ENCODE data around the gene KIF7. TPM values are rescaled to one million over a fixed set of nuclear protein-coding genes. Genes with fewer than 3 reads are reported as not detected.

The KIF7 gene
- total and polyA plus RNA-seq, 2 experiments from 2014 or later, result 4.6 to 20.1 TPM

DNA sequence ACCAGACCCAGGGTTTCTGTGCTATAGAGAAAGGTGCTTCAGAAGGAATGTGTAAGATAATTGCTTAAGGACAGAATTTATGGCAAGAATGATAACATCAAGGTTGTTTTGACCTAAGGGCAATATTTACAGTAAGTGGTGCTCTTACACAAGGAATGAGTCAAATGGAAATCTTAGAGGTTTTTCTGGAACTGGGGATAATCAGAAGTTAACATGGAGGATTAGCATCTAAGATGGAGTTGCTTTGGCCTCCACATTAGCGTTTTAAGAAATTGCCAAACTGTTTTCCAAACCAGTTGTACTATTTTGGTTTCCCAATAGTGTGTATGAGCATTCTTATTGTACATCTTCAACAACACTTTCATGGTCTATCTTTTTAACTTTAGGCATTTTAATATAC, 38.4 kb upstream of the KIF7 start (continued):
- TF ChIP-seq EZH2phosphoT487 (IDR thresholded peaks at IDR 0.05; ENCODE audit: unreplicated experiment), result no peak
- no peak for TF ChIP-seq ZNF331 (CRISPR knock-in tag; IDR thresholded peaks at IDR 0.05; ENCODE audit: low read depth)
- TF ChIP-seq JUNB (IDR thresholded peaks at IDR 0.05; ENCODE audit: unreplicated experiment), result no peak
- TF ChIP-seq, protein P1, sequence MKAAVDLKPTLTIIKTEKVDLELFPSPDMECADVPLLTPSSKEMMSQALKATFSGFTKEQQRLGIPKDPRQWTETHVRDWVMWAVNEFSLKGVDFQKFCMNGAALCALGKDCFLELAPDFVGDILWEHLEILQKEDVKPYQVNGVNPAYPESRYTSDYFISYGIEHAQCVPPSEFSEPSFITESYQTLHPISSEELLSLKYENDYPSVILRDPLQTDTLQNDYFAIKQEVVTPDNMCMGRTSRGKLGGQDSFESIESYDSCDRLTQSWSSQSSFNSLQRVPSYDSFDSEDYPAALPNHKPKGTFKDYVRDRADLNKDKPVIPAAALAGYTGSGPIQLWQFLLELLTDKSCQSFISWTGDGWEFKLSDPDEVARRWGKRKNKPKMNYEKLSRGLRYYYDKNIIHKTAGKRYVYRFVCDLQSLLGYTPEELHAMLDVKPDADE (IDR thresholded peaks at IDR 0.05), result no peak
- no peak for TF ChIP-seq CREB1 (CRISPR knock-in tag; IDR thresholded peaks at IDR 0.05; ENCODE audit: low read depth)
- TF ChIP-seq POLR2AphosphoS5 (IDR thresholded peaks at IDR 0.05; ENCODE audit: low read depth), result no peak

DNA sequence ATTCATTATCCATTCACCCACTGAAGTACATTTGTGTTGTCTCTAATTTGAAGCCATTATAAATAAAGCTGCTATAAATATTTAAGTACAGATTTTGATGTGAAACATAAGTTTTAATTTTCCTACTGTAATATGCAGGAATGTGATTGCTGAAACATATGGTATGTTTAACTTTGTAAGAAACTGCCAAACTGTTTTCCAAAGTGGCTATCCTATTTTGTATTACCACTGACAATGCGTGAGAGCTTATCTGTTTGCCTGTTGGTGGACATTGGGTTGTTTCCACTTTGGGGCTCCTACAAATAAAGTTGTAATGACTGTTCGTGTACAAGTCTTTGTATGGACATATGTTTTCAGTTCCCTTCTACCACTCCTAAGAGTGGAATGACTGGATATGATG, 37.8 kb upstream of the KIF7 start:
- Mint-ChIP-seq H3K9me3 (no peaks in the 10 kb centered on the region), H3K4me1 (peaks cover 3% of the 10 kb centered on the region; the same call in 2 of the 3 replicates), H3K27ac (no peak overlapping the region), H3K36me3 (ENCODE audit: low read depth) (no peaks in the 10 kb centered on the region), H3K4me3 (no peak overlapping the region), H3K27me3 (ENCODE audit: insufficient read depth, low read depth, poor library complexity) (peaks cover 9% of the 10 kb centered on the region)
- Histone ChIP-seq H3K79me2 (replicated peaks; ENCODE audit: insufficient read depth) (no peaks in the 10 kb centered on the region), H3K4me2 (no peak overlapping the region), H3K36me3 (ENCODE audit: insufficient read depth) (no peaks in the 10 kb centered on the region), H4K20me1 (replicated peaks; ENCODE audit: insufficient read depth) (no peaks in the 10 kb centered on the region; the same call in 1 of the 2 replicates), H2AFZ (no peak overlapping the region), H3K4me3 (no peak overlapping the region), H3K27ac (ENCODE audit: low read depth) (no peak overlapping the region), H3K27me3 (ENCODE audit: insufficient read depth) (no peaks in the 10 kb centered on the region), H3K9me2 (ENCODE audit: insufficient read depth) (no peaks in the 10 kb centered on the region; the same call in 1 of the 2 replicates), H3K4me1 (ENCODE audit: insufficient read depth) (no peaks in the 10 kb centered on the region), H3F3A (replicated peaks; ENCODE audit: low read depth) (no peaks in the 10 kb centered on the region)
- TF ChIP-seq CREB1 (CRISPR knock-in tag; IDR thresholded peaks at IDR 0.05; ENCODE audit: low read depth) (no peak), ZNF331 (CRISPR knock-in tag; IDR thresholded peaks at IDR 0.05; ENCODE audit: low read depth) (no peak), NANOG (IDR thresholded peaks at IDR 0.05; ENCODE audit: borderline replicate concordance) (no peak)
- ATAC-seq (no peak), DNase-seq (ENCODE audit: low spot score) (no peak)

DNA sequence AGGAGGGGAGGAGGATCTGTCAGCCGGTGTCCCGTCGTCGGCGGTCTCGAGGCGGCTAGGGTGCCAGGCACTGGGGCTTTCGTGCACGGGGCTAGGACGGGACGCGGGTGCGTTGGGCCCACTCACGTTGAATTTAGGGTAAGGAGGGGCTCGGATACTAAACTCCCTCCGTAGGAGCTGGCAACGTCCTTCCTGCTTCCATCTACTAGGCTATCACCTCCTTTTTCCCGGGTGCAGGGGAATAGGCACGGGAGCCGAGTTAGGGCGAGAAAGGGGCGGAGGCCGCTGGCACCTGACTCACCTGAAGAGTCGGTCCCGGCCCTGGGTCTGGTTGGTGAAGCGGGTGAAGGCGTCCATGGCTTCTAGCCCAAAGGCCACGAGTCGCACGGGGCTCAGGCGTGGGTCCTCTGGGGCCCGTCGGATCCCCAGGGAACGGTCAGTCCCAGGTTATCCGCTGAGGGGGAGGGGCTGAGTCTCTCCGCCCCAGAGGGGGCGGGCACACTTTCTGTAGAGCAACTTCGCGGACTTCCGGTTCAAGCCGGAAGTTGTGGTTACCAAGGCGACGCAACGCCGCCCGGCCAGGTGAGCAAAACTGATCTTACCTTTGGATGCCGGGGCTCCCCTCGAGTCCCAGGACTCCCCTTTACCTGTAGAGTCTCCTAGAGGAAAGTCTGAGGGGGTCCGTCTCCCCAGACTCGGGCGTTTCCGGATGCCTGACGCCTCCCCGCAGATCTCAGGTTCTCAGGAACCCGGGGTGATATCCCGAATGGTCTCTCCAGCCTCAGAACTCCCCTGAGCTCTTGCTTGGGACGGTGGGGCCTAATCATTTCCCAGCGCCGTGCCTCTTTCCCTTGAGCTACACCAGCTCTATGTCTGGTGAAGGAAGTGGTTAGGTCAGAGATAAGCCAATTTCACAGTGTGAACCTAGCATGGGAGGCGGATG, 35.3 kb upstream of the KIF7 start, which contains the start of the genes PEX11A and WDR93:
TSS of gene PEX11A (minus strand) at position 479 of the 943 bp plus-strand sequence. CDS start at position 357, 122 bp downstream.
TSS of gene WDR93 (plus strand) at position 536 of the 943 bp plus-strand sequence. CDS start 10,936 bp downstream, outside the sequence.
- peak within 1 kb of the TSS; percentile 99 for H2AFZ ChIP-seq
- no peak within 1 kb of the TSS for H3K27ac ChIP-seq (ENCODE audit: low read depth)
- H3K4me1 ChIP-seq (ENCODE audit: insufficient read depth), result no peaks in the 10 kb centered on the region
- H3K36me3 ChIP-seq (ENCODE audit: insufficient read depth), result no peaks in the 10 kb centered on the region
- Mint-ChIP-seq H3K27ac (no peak within 1 kb of the TSS), H3K4me1 (peaks cover 3% of the 10 kb centered on the region; the same call in 2 of the 3 replicates), H3K27me3 (ENCODE audit: insufficient read depth, low read depth, poor library complexity) (peaks cover 10% of the 10 kb centered on the region), H3K4me3 (peak within 1 kb of the TSS; percentile 90), H3K9me3 (no peaks in the 10 kb centered on the region), H3K36me3 (ENCODE audit: low read depth) (no peaks in the 10 kb centered on the region)
- H3K4me2 ChIP-seq, result peak within 1 kb of the TSS; percentile 78
- H3K9me2 ChIP-seq (ENCODE audit: insufficient read depth), result no peaks in the 10 kb centered on the region; the same call in 1 of the 2 replicates
- H4K20me1 ChIP-seq (replicated peaks; ENCODE audit: insufficient read depth), result no peaks in the 10 kb centered on the region; the same call in 1 of the 2 replicates
- H3K79me2 ChIP-seq (replicated peaks; ENCODE audit: insufficient read depth), result no peaks in the 10 kb centered on the region
- peak; percentile 93 for DNase-seq (ENCODE audit: low spot score)
- ATAC-seq, result peak; percentile 98
- H3K4me3 ChIP-seq, result peak within 1 kb of the TSS; percentile 94
- H3F3A ChIP-seq (replicated peaks; ENCODE audit: low read depth), result no peaks in the 10 kb centered on the region
- no peaks in the 10 kb centered on the region for H3K27me3 ChIP-seq (ENCODE audit: insufficient read depth)
- TF ChIP-seq EZH2phosphoT487 (IDR thresholded peaks at IDR 0.05; ENCODE audit: unreplicated experiment) (no peak), ZNF331 (CRISPR knock-in tag; IDR thresholded peaks at IDR 0.05; ENCODE audit: low read depth) (no peak), NANOG (IDR thresholded peaks at IDR 0.05; ENCODE audit: borderline replicate concordance) (no peak), POLR2AphosphoS5 (IDR thresholded peaks at IDR 0.05; ENCODE audit: low read depth) (peak; percentile 52)
- TF ChIP-seq, protein P2, sequence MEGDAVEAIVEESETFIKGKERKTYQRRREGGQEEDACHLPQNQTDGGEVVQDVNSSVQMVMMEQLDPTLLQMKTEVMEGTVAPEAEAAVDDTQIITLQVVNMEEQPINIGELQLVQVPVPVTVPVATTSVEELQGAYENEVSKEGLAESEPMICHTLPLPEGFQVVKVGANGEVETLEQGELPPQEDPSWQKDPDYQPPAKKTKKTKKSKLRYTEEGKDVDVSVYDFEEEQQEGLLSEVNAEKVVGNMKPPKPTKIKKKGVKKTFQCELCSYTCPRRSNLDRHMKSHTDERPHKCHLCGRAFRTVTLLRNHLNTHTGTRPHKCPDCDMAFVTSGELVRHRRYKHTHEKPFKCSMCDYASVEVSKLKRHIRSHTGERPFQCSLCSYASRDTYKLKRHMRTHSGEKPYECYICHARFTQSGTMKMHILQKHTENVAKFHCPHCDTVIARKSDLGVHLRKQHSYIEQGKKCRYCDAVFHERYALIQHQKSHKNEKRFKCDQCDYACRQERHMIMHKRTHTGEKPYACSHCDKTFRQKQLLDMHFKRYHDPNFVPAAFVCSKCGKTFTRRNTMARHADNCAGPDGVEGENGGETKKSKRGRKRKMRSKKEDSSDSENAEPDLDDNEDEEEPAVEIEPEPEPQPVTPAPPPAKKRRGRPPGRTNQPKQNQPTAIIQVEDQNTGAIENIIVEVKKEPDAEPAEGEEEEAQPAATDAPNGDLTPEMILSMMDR (conservative IDR thresholded peaks at IDR 0.05; ENCODE audit: low read depth in 2 of 2), result no peak
- TF ChIP-seq, protein P1 (IDR thresholded peaks at IDR 0.05), result no peak

Measured in GM23338 (cell line).